Measurements from ENCODE around the gene MELTF. TPM values are rescaled to one million over a fixed set of nuclear protein-coding genes. Genes with fewer than 3 reads are reported as not detected.

The MELTF gene
- total and polyA plus RNA-seq, 9 of the 15 experiments (the other 6 are each of a cell fraction or from before 2014, with no cell fraction given): 0.35 to 10.5 (median 4.5) TPM

DNA sequence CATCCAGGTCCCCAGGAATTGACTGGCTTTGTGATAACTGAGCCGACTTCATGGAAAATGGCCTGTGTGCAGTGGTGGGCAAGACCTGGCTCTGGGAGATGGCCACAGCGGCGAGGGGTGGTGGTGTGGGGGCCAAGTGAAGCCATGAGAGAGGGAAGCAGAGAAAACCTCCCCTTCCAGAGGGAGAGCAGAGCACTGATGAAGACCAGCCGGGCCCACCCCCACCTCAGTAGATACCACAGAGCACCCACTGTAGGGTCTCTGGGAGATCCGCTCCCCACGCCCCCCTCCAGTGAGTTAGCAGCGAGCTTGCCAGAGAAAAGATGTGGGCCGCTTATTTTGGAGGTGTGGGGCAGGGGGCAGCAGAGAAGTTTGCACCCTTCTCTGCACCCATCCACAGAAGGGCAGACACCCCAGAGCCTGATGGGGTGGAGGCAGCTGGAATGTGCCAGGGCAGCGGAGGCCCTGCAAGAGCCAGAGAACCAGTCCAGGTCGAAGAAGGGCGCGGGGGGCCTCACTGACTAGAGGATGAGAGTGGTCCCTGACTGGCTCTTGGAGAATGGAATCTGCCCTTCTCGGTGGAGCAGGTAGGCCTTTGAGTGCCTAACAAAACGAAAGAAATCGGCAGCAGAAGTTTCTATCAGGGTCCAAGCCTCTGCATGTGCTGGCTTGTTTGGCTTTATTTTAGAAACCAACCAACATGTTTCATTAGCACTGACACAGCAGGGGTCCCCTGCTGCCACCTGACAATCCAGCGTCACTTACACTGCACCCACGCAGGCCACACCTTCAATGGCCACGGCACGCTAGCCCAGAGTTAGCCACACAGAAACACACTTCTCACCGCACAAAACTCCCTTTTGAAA lies 28.3 kb downstream of the MELTF start (continued):
- TF ChIP-seq, protein P1, sequence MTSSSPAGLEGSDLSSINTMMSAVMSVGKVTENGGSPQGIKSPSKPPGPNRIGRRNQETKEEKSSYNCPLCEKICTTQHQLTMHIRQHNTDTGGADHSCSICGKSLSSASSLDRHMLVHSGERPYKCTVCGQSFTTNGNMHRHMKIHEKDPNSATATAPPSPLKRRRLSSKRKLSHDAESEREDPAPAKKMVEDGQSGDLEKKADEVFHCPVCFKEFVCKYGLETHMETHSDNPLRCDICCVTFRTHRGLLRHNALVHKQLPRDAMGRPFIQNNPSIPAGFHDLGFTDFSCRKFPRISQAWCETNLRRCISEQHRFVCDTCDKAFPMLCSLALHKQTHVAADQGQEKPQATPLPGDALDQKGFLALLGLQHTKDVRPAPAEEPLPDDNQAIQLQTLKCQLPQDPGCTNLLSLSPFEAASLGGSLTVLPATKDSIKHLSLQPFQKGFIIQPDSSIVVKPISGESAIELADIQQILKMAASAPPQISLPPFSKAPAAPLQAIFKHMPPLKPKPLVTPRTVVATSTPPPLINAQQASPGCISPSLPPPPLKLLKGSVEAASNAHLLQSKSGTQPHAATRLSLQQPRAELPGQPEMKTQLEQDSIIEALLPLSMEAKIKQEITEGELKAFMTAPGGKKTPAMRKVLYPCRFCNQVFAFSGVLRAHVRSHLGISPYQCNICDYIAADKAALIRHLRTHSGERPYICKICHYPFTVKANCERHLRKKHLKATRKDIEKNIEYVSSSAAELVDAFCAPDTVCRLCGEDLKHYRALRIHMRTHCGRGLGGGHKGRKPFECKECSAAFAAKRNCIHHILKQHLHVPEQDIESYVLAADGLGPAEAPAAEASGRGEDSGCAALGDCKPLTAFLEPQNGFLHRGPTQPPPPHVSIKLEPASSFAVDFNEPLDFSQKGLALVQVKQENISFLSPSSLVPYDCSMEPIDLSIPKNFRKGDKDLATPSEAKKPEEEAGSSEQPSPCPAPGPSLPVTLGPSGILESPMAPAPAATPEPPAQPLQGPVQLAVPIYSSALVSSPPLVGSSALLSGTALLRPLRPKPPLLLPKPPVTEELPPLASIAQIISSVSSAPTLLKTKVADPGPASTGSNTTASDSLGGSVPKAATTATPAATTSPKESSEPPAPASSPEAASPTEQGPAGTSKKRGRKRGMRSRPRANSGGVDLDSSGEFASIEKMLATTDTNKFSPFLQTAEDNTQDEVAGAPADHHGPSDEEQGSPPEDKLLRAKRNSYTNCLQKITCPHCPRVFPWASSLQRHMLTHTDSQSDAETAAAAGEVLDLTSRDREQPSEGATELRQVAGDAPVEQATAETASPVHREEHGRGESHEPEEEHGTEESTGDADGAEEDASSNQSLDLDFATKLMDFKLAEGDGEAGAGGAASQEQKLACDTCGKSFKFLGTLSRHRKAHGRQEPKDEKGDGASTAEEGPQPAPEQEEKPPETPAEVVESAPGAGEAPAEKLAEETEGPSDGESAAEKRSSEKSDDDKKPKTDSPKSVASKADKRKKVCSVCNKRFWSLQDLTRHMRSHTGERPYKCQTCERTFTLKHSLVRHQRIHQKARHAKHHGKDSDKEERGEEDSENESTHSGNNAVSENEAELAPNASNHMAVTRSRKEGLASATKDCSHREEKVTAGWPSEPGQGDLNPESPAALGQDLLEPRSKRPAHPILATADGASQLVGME (CRISPR knock-in tag; IDR thresholded peaks at IDR 0.05): no peak
- TF ChIP-seq HMG20B (CRISPR knock-in tag; IDR thresholded peaks at IDR 0.05) (no peak), ELF4 (CRISPR knock-in tag; IDR thresholded peaks at IDR 0.05) (no peak)

DNA sequence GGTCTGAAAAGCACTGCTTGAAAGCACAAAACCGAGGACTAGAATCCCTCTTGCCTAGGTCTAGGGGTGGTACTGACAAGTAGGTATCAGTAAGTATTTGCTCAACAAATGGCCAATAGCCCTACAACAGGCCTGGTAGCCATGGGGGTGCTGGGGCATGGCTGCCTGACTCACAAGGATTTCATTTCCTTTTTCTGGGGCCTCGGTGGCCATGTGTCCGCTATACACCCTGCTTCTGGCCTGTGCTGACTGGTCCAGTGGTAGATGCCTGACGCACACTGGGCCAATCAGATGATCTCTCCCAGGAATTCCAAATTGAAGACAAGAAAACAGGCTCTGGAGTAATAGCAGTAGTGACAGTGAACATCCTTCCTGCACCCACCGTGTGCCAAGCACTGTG lies 29.4 kb downstream of the MELTF start:
- Histone ChIP-seq H2AFZ (ENCODE audit: low read depth, low read length) (no peak overlapping the region), H4K20me1 (replicated peaks; ENCODE audit: control insufficient read depth, insufficient read depth, low read length) (no peaks in the 10 kb centered on the region), H3K4me1 (replicated peaks in 1 of 2; ENCODE audit: control insufficient read depth in 2 of 2, insufficient read depth in 2 of 2, low read length in 2 of 2) (peaks cover 0 to 32% of the 10 kb centered on the region in 2 experiments; a peak in 3 of 5 replicates), H3K27ac (ENCODE audit: extremely low read depth, low read depth, low read length) (no peak overlapping the region), H3K9me1 (ENCODE audit: control insufficient read depth, insufficient read depth, low read length) (no peaks in the 10 kb centered on the region), H3K4me2 (ENCODE audit: insufficient read depth, low read length) (no peak overlapping the region), H3K4me3 (no peak overlapping the region), H3K79me2 (ENCODE audit: control insufficient read depth, insufficient read depth, low read length) (no peaks in the 10 kb centered on the region), H3K27me3 (ENCODE audit: control insufficient read depth in 2 of 2, insufficient read depth in 2 of 2, low read length in 2 of 2) (no peaks in the 10 kb centered on the region), H3K9me3 (replicated peaks; ENCODE audit: control insufficient read depth, insufficient read depth, low read depth, low read length) (no peaks in the 10 kb centered on the region), H3K9ac (ENCODE audit: insufficient read depth in 1 of 2, low read depth in 2 of 2, low read length in 2 of 2) (peak overlapping the region in 1 of 2 experiments; percentile 10; a peak in 1 of 4 replicates), H3K36me3 (ENCODE audit: control insufficient read depth, insufficient read depth, low read length) (no peaks in the 10 kb centered on the region)
- FAIRE-seq (peak; percentile 26), DNase-seq (ENCODE audit: extremely low read depth in 1 of 4, low spot score in 3 of 4) (no peak), ATAC-seq (no peak)
- TF ChIP-seq, protein P2, sequence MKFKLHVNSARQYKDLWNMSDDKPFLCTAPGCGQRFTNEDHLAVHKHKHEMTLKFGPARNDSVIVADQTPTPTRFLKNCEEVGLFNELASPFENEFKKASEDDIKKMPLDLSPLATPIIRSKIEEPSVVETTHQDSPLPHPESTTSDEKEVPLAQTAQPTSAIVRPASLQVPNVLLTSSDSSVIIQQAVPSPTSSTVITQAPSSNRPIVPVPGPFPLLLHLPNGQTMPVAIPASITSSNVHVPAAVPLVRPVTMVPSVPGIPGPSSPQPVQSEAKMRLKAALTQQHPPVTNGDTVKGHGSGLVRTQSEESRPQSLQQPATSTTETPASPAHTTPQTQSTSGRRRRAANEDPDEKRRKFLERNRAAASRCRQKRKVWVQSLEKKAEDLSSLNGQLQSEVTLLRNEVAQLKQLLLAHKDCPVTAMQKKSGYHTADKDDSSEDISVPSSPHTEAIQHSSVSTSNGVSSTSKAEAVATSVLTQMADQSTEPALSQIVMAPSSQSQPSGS (CRISPR knock-in tag; IDR thresholded peaks at IDR 0.05): no peak
- TF ChIP-seq, protein P3, sequence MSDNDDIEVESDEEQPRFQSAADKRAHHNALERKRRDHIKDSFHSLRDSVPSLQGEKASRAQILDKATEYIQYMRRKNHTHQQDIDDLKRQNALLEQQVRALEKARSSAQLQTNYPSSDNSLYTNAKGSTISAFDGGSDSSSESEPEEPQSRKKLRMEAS (CRISPR knock-in tag; IDR thresholded peaks at IDR 0.05): peak; percentile 29; the same call in 1 of the 2 replicates
- intact Hi-C loops (cut with micrococcal nuclease) (loop anchor here (5.0 kb wide), 1 partner anchor 187 kb away; no protein-coding TSS in a partner anchor), in situ Hi-C loops (cut with MboI) (no loop called here)
- ChIA-PET CTCF (ENCODE audit: low intra/inter-chr PET ratio) (no interaction called here), POLR2A (no interaction called here)
- no TSS peak for BruUV-seq (replicated peaks)
- WGBS (ENCODE audit: insufficient coverage, low coverage, missing lambda C conversion rate): 70% methylated on average over 5 of the region's 5 CpGs

All from K562 (cell line).